DLD1 (cell line): ENCODE measurements around the gene LYG1.
"Not testable (repeated sequence)": the region's sequence is repeated elsewhere in the genome, so short reads cannot be mapped to it uniquely, and the experiment has no call there.

Experiments used
- in situ Hi-C: cut with HindIII; loops from 2 replicates; pipeline ENCODE4 v1.10.0; 2017; ENCODE audit warnings: low sequenced_read_pairs

Gene LYG1

DNA sequence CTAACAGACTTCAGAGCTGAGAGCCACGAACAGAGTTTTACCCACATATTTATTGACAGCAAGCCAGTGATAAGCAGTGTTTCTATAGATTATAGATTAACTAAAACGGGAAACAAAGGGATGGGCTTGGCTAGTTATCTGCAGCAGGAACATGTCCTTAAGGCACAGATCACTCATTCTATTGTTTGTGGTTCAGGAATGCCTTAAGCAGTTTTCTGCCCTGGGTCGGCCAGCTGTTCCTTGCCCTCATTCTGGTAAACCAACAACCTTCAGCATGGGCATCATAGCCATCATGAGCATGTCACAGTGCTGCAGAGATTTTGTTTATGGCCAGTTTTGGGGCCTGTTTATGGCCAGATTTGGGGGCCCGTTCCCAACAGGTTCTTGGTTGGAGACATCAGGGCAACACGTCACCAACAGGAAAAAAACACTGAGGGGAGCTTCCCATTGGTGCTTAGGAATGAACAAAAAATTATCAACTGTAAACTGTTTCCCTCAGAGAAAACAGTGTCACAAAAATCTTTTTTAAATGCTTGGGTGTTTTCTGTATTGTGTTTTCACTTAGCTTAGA is 22.7 kb downstream of the LYG1 start:
- in situ Hi-C loops = not testable (repeated sequence)

DNA sequence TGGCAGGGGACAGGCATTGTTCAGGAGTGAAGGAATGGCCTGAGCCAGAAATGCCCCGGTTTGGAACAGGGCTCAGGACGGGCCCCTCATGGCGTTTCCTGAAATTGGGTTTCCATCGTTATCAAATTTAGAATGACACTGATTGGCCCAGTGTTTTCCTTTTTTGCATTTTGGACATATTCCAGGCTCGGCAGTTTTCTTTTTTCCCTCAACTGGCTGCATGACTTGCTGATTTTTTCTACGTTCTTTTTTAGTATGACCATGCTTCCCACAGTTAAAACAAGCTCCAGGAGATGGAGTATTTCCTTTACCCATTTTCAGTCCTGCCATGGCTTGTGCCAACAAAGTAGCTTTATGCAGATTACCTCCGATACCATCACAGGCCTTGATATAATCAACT is 25.1 kb downstream of the LYG1 start:
- in situ Hi-C loops = no loop called here

DNA sequence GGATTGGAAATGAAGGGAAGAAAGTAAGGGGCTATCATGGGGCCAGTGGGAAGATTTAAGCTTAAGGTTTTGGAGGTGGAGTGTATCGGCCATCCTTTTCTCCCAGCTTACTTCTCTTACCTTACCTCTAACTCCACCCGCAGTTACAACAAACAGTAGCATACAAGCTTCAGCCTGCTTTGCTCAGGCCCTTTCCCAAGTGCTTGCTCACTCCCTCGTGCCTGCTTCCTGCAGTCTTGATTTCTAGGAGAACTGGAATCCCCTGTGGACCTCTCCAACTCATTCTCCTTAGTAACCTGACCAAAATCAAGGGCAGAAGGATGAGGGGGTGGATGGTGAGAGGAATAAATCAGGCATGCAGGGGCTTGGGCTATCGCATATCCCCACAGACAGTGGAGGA is 39.8 kb downstream of the LYG1 start:
- in situ Hi-C loops = no loop called here

DNA sequence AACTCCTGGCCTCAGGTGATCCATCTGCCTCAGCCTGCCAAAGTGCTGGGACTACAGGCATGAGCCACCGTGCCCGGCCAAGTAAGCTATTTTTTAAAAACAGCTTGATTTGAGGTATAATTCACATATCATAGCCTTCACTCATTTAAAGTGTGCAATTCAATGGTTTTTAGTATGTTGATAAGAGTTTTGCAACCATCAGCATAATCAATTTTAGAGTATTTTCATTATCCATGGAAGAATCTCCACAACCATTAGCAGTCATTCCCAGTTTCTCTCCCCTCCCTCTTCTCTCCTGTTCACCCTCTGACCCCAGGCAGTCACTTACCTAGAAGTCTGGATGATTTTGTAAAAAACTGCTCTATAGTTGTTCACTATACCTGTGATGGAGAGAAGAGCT is 40.8 kb downstream of the LYG1 start:
- in situ Hi-C loops = no loop called here

DNA sequence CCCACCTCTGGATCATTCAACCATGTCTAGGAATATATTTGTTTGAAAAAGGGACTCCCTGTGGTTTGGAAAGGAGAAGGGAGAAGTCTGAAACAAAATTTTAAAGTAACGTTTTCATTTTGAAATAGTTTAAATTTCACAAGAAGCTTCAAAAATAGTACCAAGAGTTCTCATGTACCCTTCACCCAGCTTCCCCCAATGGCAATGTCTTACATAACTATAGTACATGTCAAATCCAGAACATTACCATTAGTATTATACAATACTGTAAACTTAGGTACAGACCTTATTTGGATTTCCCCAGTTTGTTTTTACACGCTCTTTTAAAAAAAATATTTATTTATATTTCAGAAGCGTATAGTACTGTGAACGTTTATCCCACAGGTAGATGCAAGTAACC is 41.5 kb downstream of the LYG1 start:
- in situ Hi-C loops = no loop called here

DNA sequence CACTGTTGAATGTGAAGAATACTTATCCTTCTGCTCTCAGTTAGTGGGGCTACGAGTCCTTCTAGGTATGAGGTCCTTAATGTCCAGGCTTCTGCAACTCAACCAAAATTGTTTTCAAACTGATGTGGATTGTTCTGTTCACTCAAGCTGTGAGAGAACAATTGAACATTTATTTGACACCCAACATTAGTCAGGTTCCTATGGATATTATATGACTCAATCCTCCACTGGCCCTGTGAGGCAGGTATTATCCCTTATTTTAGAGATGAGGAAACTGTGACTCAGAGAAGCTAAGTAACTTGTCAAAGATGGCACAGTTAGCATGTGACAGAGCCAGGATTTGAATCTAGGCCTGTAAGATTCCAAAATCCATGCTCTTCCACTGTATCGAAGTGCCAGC is 44.3 kb downstream of the LYG1 start:
- in situ Hi-C loops = no loop called here

DNA sequence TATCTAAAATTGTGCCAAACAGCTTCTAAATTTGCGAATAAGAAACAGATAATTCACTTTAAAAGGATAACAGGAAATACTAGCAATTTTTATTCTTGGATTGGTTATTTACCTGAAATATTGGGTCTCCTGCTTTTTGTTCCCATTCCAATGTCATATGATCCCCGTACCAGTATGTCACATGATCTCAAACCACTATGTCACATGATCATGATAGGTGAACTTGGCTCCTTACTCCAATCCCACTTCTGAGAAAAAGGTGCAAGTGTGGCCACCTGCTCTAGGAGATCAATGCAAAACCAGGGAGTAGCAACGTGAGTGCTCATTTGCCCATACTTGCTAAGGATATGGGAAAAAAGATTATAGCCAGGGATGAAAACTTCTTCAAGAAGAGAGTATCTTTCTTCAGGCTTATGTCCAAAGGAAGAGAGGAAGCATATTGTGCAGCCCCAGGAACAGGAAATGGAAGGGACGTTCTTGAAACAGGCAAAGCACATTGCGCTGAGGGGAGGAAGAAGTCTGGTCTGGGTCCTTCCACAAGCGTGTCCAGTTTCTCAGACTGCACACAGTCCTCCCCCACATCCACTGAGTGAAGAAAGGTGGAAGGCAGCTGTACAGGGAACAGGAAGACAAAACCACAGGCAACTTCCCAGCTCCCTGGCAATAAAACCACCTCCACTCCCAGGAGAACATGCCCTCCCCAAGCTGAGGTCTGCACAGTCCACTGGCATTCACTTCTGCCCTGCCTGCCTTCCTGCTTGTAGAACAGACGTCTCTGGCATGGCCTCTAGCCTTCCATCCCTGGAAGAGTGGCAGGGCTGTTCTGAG is 45.3 kb downstream of the LYG1 start, which contains the start of gene LYG2:
Gene LYG2, minus strand, starts transcription at position 176 of the 828 bp plus-strand sequence. CDS start 1,406 bp downstream, outside the sequence.
- in situ Hi-C loops = no loop called here

DNA sequence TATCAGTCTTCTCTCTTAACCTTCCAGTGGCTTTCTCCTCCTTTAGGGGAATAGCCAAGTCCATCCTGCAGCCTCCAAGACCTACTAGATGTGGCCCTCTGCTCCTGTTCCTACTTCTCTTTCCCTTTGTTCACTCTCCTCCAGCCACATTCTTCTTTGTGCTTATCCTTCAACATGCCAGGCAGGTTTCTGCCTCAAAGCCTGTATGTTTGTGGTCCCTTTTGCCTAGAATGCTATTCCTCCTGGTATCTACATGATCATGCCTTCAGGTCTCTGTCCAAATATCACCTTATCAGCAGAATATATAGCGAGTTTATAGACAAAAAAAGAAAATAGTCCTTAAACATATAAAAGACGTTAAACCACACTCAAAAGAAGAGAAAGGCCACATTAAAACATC is 51.0 kb downstream of the LYG1 start:
- in situ Hi-C loops = no loop called here

DNA sequence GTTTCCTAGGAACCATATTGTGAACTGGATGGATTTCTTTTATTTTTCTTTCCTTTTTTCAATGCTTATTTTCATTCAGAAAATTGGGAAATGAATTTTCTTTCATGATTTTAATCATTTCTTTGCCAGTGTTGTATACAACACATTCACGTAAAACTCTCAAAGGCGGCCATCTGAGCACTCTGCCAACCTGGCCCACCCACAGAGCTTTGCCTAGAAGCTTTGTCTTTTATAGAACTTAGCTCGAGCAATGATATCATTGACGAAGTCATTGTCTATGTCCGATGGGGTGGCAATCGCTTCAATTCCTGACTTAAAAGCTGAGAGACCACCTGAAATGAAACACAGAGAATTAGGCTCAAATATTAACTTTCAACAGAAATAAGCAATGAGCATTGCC is 58.8 kb downstream of the LYG1 start:
- in situ Hi-C loops = no loop called here

DNA sequence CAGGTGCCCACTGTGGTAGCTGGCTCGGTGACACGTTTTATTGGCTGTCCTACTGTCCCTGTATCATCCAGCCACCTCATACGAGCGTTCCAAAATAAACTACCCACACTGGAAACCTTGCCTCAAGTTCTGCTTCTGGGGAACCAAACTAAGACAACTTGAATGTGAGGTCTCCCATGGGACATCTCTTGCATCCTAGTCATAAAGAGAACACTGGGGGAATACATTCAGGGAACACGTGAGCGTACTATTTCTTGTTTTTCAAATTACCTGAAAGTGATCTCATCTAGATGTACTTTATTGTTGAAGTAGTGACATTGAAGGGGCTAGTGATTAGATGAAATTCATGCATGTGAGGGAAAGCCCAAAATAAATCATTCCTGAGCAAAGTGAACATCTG is 60.6 kb downstream of the LYG1 start:
- in situ Hi-C loops = no loop called here

DNA sequence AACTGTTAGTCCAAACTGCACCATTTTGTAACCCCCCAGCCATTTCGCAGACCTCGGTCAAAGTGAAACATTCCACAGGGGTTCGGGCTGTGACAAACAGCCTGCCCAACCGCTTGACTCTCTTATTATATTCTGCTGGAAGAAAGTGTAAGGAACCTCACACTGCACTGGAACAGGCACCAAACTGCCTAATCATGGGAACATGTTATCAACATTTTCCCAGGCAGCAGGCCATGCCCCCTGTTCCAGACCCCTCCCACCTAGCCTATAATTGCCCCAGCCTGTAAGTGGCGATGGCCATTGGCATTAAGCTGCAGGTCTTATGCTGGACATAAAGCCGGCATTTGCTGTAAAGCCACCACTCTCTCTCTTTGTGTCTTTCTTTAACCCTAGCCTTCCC is 62.4 kb downstream of the LYG1 start:
- in situ Hi-C loops = no loop called here
